Endothelial cell of umbilical vein (primary cell): Measurements from ENCODE around the gene PTCD1.

ENCODE experiments used
- CTCF ChIP-seq, 2 donors: IDR thresholded peaks; 1 replicate in 1 of 2; 2 replicates in 1 of 2; pipeline ENCODE4 v1.5.1; 2011; ENCODE audit warnings: low read length in 2 of 2, mild to moderate bottlenecking in 2 of 2, moderate library complexity in 2 of 2, control low read depth in 1 of 2, inconsistent platforms in 1 of 2, low read depth in 1 of 2; ENCODE audit not compliant: insufficient read depth in 1 of 2; ENCODE audit errors: extremely low read depth in 1 of 2
- EZH2 ChIP-seq: IDR thresholded peaks from 2 replicates; pipeline ENCODE4 v1.6.1; 2012; ENCODE audit warnings: borderline replicate concordance, low read depth, mild to moderate bottlenecking, moderate library complexity, low read length, inconsistent platforms; ENCODE audit not compliant: severe bottlenecking
- GATA2 ChIP-seq: IDR thresholded peaks from 2 replicates; pipeline ENCODE4 v1.7.0; 2011; ENCODE audit warnings: low read depth, mild to moderate bottlenecking, moderate library complexity, mixed read lengths, low read length; ENCODE audit not compliant: insufficient read length, insufficient read depth
- JUN ChIP-seq: IDR thresholded peaks from 2 replicates; pipeline ENCODE4 v1.6.1; 2011; ENCODE audit warnings: borderline replicate concordance, low read depth; ENCODE audit not compliant: insufficient read length, insufficient read depth
- MAX ChIP-seq: IDR thresholded peaks from 2 replicates; pipeline ENCODE4 v1.6.1; 2011; ENCODE audit not compliant: insufficient read depth, insufficient read length
- MYC ChIP-seq: IDR thresholded peaks from one replicate; pipeline ENCODE4 v1.6.1; 2011; ENCODE audit warnings: mild to moderate bottlenecking, low read depth, low read length
- POLR2A ChIP-seq: IDR thresholded peaks from 2 replicates; pipeline ENCODE4 v1.6.1; 2012; ENCODE audit warnings: low read depth, mild to moderate bottlenecking, control low read depth, low read length
- POLR2AphosphoS5 ChIP-seq: IDR thresholded peaks from 2 replicates; pipeline ENCODE4 v1.6.1; 2012; ENCODE audit warnings: low read depth, mild to moderate bottlenecking, control low read depth, low read length, moderate library complexity; ENCODE audit not compliant: insufficient read depth

GRCh38 chr7:99397297-99397983 is 41.2 kb downstream of the PTCD1 start:
- TF ChIP-seq CTCF (IDR thresholded peaks at IDR 0.05; ENCODE audit: extremely low read depth in 1 of 2, insufficient read depth in 1 of 2, low read depth in 1 of 2, low read length in 2 of 2) (no peak), POLR2A (no peak), POLR2AphosphoS5 (no peak), MYC (no peak), MAX (no peak), JUN (no peak), GATA2 (no peak), EZH2 (no peak)
